Skin of body (tissue), 2 donors: Measurements from ENCODE around the gene TRIM67. TPM values are rescaled to one million over a fixed set of nuclear protein-coding genes. Genes with fewer than 3 reads are reported as not detected.

ENCODE experiments used
- DNase-seq: peaks from one replicate; lab custom pipeline; 2025; lab: John Stamatoyannopoulos, UW
- total RNA-seq: library from RNA; depleted of rRNA; stranded (reverse); fragments of >200 nt; gene quantifications from one replicate; pipeline ENCODE4 v1.2.3, GENCODE V29; 2014

The TRIM67 gene
- total RNA-seq, 1 donor from 2014 or later: 0.10 TPM

DNA sequence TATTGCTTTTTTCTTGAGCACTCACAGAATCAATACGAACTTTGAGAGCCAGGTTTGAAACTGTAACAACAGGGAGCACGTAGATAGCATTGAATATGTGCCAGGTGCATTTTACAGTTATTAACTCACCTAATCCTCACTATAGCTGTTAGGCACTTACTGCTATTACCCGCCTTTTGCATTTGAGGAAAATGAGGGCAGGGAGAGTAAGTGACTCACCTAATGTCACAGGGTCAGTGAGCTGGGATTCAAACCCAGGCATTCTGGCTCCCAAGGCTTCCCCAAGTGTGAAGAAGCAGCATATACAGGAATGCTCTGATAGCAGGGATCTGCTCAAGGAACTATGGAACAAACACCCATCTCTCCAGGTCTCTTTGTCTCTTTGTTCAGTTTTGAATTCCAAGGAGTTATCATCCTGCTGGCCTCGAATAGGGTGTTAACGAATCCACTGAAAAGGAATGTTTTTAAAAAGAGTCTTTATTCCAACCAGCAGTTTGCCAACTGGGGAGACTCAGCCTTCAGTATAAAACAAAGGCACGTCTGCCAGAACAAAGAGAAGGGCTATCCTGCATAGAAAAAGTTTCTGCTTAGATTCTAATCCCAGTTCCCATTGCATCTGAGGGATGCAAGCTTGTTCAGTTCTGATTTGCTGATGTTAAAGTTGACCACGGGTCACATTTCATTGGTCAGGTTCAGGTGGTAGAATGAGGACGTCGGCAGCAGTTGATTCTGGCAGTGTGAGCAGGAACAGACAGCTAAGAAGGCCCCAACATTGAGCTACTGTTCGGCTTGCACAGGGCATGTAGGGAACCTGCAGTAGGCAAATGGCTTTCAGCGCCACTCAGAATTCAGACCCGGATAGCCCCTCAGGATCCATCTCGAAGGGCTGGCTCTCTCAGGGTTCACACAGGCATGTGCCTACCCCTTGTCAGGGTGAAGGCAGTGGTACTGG, 22.1 kb downstream of the TRIM67 start:
- no peak for DNase-seq

DNA sequence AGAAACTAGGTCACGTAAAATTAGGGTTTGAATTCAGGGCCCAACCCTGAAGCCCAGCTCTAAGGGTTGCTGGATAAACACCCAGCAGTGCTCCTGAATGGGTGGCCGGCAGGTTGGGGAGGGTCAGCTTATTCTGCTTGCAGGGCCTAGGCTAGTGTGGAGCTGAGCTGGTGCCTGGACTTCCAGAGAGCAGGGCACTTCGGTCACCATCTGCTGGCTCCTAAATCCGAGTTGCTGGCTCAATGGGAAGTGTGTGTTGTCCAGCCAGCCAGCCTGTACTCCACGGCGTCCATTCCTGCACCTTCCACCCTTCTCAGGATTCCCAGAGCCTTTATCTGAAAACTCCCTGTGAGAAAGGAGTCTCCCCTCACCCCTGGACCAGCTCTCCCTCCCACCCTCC, 23.0 kb downstream of the TRIM67 start:
- DNase-seq: no peak

DNA sequence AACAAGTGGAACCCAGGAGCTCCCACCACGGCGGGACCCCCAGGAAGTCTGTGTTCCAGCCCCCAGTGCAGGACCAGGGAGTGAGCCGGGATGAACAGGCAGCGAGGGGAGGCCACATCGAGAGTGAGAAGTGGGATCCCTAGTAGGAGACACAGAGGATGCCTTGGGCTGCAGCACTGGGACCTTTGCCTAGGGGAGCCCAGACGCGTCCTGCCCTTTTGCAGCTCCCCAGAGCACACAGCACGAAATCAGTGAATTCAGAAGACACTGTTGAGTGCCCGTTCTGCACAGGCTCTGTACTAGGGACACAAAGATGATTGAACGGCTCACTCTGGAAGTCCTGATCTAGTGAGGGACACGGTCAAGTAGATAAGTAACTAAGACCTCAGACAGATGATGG, 23.5 kb downstream of the TRIM67 start:
- no peak for DNase-seq

DNA sequence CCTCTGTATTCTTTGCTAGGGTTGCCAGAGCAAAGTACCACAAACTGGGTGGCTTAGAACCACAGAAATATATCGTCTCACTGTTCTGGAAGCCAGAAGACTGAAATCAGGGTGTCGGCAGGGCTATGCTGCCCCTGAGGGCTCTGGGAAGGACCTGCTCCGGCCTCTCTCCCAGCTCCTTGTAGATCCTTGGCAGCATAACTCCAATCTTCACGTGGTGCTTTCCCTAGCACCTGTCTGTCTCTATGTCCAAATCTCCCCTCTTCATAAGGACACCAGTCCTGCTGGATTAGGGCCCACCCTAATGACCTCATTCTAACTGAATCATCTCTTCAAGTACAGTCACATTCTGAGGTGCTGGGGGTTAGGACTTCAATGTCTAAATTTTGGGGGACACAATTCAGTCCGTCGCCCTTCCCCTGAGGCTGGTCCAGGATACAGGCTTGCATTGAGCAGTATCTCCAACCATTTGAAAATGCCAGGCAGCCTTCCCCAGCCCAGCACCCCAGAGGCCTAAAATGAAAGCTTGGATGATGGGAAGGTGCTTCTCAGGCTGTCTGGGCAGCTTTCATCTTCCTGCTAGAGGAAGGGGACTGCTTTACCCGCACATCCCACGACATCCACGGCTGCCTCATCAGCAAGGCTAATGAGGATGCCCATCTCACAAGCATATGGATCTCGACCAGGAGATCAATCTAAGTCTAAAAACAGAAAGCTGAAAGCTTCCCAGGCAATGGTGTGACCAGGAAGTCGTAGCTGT, 24.7 kb downstream of the TRIM67 start:
- no peak for DNase-seq

DNA sequence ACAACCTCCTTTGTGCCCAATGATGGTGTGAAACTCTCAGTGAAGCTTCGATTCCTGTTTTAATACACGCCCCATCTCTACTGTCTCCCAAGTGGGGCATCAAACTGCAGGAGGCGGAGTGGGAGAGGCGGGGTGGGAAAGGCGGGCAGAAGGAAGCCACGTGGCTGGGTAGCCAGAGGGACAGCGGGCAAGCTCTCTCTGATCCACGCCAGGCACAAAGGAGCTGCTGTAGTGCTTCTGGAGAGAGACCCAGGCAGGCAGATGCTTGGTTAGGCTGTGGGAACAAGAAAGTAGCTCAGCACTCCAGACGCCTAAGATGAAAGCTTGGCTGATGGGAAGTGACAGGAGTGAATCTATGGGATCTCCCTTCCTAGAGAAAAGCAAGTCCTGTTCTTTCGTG, 25.7 kb downstream of the TRIM67 start:
- no peak for DNase-seq

DNA sequence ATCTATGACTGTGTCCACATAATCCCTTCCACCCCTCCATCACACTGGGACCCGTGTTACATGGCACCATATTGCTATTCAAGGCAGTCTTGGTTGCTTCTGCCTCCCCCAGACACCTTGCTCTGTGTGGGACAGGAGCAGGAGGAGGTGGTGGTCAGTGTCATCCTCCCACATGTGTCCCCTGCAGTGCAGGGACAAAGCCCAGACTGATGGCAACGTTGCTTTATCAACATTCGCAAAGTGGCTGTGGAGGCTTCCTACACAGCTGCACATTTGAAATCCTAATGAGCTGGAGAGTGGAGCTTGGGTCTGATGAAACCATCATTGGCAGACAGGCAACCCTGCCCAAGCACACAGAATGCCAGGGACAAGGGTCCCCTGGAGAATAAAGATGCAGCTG, 26.2 kb downstream of the TRIM67 start:
- DNase-seq: no peak

GRCh38 chr1:231188768-231189167, 26.9 kb downstream of the TRIM67 start:
- no peak for DNase-seq

DNA sequence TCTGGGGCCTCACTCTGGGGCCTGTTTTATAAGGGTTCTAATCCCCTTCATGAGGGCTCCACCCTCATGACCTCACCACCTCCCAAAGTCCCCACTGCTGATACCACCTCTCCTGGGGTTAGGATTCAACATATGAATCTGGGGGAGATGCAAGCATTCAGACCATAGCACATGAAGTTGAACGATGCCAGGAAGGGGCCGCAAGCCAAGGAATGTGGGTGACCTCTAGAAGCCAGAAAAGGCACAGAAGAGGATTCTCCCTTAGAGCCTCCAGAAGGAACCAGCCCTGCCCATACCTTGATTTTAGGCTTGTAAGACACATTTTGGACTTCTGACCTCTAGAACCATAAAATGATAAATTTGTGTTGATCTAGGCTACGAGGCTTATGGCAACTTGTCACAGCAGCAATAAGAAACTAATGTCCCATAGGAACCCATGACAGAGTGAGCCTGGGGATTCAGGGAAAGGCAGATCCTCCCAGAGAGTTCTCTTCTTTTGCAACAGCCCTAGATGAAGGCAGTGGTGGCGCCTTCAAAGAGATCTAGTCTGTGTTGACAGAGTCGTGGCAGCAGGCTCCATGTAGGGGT, 27.9 kb downstream of the TRIM67 start:
- DNase-seq: no peak

DNA sequence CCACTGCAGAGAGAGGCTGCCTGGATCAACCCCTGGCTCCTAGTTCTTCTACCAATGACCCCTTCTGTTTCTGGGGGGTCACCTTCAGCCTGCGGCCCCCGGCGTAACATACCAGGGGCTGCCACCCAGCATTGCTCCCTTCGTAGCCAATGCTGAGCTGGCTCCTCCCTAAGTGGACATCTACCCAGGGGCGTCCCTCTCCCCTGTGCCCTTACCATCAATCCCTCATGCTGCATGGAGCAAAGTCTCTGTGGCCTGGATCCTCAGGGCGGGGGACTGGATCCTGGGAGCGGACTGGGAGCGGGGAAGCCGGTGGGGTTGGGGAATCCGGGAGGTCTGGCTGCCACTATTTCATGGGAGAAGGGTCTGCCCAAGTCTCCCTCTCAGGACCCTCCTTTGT, 28.6 kb downstream of the TRIM67 start:
- DNase-seq: no peak

- no peak for DNase-seq
Measured at GRCh38 chr1:231192620-231193163, 30.8 kb downstream of the TRIM67 start.

DNA sequence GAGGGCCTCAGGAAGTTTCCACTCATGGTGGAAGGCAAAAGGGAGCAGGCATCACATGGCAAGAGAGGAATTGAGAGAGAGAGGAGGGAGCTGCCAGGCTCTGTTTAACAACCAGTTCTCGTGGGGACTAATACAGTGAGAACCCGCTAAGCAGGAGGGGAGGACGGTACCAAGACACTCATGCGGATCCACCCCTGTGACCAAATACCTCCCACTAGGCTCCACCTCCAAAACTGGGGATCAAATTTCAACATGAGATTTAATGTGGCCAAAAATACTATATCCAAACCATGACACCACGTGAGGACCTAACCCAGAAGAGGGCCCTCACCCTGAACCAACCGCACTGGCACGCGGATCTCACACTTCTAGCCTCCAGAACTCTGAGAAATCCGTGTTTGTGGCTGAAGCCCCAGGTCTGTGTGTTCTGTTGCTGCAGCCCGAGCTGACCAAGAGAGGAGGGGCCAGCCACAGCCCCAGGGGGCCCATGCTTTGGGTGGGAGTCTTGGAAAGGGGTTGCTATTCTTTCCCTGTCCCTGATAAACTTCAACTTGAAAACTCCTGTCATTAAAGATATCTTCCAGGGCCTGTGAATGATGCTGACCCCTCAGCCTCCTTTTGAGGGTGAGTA, 32.0 kb downstream of the TRIM67 start:
- DNase-seq: no peak

- DNase-seq: no peak
Measured at GRCh38 chr1:231194476-231194842, 32.6 kb downstream of the TRIM67 start.

GRCh38 chr1:231194843-231195516, 33.1 kb downstream of the TRIM67 start:
- no peak for DNase-seq

DNA sequence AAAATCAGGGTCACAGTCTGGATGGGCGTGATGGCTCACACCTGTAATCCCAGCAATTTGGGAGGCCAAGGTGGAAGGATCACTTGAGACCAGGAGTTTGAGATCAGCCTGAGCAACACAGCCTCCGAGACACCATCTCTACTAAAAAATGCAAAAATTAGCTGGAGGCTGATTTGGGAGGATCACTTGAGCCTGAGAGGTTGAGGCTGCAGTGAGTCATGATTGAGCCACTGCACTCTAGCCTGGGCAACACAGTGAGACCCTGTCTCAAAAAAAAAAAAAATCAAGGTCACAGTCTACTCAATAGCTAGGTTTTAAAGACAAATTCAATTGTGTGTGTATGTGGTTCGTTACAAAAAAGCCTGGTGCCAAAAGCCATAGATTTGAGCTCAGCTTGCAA, 34.4 kb downstream of the TRIM67 start:
- no peak for DNase-seq

- DNase-seq: no peak
Measured at GRCh38 chr1:231196728-231197127, 34.9 kb downstream of the TRIM67 start.

DNA sequence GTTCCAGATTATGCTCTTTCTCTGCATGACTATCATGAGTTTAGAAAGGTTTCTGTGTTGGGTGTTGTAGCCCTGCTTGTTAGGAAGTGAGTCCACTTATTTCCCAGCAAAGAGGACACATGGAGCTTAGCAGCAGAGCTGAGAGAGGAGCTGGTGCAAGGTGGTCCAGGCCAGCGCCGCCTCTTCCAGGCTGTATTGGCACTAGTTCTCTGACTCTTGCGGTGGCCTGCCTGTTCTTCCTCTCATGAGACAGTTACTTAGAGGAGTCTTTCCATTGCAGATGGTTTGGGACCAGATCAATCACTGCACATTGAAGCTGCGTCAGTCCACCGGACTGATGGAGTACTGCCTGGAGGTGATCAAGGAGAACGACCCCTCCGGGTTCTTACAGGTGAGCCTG, 38.0 kb downstream of the TRIM67 start:
- DNase-seq: no peak

DNA sequence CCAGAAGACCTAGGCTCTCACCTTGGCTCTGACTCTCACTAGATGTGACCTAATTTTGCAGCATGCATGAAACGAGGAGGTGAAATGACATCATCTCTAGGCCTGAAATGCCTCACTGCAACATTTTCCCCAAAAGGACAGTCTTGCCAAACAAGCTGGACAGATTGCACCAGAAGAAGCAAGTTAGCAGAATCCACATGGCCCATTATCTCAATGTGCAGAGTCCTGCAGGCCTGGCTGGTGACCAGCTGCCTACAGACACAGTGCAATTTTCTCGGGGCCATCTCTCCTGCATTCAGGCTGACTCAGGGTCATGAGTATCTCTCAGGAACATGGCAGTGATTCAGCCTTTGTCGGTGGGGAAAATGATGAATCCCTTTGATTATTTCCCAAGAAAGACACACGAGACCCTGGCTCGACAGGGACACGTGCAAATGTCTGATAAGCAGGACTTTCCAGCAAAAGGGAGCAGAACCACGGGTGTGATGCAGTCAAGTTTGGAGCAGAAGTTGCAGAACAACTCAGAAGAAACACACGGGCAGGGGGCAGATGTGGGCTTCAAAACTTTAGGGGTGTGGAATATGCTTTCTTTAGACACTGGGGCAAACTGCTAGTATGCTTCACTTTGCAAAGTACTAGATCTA, 38.7 kb downstream of the TRIM67 start:
- DNase-seq: no peak

GRCh38 chr1:231201375-231201978, 39.6 kb downstream of the TRIM67 start:
- DNase-seq: no peak

- DNase-seq: no peak
Measured at GRCh38 chr1:231201979-231202633, 40.2 kb downstream of the TRIM67 start.
